ENCODE measurements around the gene SYT11.
A peak's percentile ranks its signal among the peaks of the same experiment; 100 is the strongest.
"Not testable (repeated sequence)": the region's sequence is repeated elsewhere in the genome, so short reads cannot be mapped to it uniquely, and the experiment has no call there.

The SYT11 gene

DNA sequence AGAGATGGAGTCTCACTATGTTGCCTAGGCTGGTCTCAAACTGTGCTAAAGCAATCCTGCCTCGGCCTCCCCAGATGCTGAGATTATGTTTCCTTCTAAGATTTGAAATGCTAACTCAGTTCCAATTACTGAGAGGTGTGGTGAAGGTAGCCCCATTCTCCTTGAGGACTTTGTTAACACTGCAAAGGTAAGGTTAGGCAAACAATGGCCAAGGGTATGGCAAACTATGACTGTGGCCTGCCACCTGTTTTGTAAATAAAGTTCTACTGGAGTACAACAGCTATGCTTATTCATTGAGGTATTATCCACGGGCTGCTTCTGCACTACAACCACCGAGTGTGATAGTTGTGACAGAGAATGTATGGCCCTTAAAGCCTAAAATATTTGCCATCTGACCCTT, 61.4 kb downstream of the SYT11 start:
- Histone ChIP-seq H3K4me3 (ENCODE audit: low read depth, low read length) (no peak overlapping the region), H3K36me3 (peaks cover 94% of the 10 kb centered on the region), H3K9me3 (no peaks in the 10 kb centered on the region), H3K4me1 (no peaks in the 10 kb centered on the region), H3K27me3 (no peaks in the 10 kb centered on the region)
- no peak for DNase-seq
- TF ChIP-seq, protein P1, sequence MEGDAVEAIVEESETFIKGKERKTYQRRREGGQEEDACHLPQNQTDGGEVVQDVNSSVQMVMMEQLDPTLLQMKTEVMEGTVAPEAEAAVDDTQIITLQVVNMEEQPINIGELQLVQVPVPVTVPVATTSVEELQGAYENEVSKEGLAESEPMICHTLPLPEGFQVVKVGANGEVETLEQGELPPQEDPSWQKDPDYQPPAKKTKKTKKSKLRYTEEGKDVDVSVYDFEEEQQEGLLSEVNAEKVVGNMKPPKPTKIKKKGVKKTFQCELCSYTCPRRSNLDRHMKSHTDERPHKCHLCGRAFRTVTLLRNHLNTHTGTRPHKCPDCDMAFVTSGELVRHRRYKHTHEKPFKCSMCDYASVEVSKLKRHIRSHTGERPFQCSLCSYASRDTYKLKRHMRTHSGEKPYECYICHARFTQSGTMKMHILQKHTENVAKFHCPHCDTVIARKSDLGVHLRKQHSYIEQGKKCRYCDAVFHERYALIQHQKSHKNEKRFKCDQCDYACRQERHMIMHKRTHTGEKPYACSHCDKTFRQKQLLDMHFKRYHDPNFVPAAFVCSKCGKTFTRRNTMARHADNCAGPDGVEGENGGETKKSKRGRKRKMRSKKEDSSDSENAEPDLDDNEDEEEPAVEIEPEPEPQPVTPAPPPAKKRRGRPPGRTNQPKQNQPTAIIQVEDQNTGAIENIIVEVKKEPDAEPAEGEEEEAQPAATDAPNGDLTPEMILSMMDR (IDR thresholded peaks at IDR 0.05; ENCODE audit: low read depth, low read length), result no peak

DNA sequence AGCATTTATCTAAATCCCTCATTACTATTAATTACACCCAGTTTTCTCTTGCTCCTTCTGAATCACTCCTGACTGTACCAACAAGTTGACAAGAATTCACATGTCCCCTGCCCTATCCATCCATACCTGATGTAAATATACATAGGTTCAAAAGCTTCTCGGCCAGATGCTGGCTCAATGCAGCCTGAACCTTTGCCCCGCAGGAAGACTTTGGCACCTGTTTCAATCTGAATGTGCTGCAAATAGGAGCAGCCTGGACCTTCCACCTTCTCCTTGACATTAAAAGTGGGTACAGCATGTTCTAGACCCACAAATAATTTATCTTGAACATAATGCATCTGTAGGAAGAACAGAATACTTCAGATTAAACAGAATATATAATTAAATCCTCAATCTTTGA, 66.1 kb downstream of the SYT11 start:
- Histone ChIP-seq H3K4me1 (no peaks in the 10 kb centered on the region), H3K9me3 (no peaks in the 10 kb centered on the region), H3K27me3 (no peaks in the 10 kb centered on the region), H3K4me3 (ENCODE audit: low read depth, low read length) (no peak overlapping the region), H3K36me3 (peaks cover 97% of the 10 kb centered on the region)
- TF ChIP-seq, protein P1 (IDR thresholded peaks at IDR 0.05; ENCODE audit: low read depth, low read length), result no peak
- no peak for DNase-seq

DNA sequence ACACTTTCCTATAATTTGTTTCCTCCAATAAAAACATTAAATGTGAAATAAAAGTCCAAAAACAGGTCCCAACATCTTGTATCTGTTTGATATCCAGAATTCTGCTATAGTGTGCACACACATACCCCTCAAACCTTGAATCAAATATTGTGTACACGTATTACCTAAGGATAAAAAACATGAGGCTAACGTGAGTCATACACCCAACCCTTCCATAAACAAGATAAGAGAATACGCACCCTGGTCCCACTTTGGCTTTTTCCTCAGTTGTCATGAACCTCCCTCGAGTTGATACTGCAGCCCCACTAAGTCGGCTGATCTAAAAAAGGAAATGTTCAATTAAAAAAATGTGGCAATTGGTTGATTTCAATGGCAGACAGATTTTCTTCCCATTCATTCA, 69.7 kb downstream of the SYT11 start:
- Histone ChIP-seq H3K36me3 (peaks cover 98% of the 10 kb centered on the region), H3K4me3 (ENCODE audit: low read depth, low read length) (no peak overlapping the region)
- no peak for DNase-seq

DNA sequence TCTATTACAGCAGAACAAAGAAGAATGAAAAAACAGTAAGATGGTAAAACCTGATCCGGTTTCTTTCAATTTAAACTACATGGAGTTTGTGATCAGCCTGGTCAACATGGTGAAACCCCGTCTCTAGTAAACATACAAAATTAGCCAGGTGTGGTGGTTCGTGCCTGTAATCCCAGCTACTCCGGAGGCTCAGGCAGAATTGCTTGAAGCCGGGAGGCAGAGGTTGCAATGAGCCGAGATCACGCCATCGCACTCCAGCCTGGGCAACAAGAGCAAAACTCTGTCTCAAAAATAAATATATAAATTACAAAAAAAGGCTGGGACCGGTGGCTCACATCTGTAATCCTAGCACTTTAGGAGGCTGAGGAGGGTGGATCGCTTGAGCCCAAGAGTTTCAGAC, 71.4 kb downstream of the SYT11 start:
- not testable (repeated sequence) for H3K4me3 ChIP-seq (ENCODE audit: low read depth, low read length); H3K4me1 ChIP-seq; H3K27me3 ChIP-seq; DNase-seq; H3K9me3 ChIP-seq
- H3K36me3 ChIP-seq, result peaks cover 81% of the 10 kb centered on the region

More for the DNA sequence above, 69.7 kb downstream of the SYT11 start:
- TF ChIP-seq, protein P1 (IDR thresholded peaks at IDR 0.05; ENCODE audit: low read depth, low read length), result no peak
- Histone ChIP-seq H3K4me1 (no peaks in the 10 kb centered on the region; the same call in 1 of the 2 replicates), H3K9me3 (no peaks in the 10 kb centered on the region), H3K27me3 (no peaks in the 10 kb centered on the region)

DNA sequence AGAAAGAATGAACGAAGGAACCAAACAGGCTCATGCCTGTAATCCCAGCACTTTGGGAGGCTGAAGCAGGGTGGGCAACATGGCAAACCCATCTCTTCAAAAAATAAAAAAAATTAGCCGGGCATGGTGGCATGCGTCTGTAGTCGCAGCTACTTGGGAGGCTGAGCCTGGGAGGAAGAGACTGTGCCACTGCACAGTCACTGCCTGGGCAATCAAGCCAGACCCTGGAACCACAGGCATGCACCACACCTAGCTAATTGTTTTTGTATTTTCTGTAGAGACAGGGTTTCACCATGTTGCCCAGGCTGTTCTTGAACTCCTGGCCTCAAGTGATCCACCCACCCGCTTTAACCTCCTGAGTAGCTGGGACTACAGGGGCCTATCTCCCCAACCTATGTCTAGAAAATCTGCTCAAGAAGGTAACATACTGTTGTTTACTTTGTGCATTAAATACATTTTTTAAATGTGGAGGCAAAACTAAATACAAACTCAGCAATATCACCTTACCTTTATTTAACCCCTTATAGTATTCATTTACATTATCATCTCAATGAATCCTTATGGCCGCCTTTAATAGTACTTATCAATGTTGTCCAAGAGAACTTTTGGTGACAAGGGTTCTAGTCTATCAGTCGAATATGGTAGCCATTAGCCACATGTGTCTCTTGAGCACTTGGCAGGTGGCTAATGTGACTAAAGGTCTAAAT, 72.1 kb downstream of the SYT11 start:
- TF ChIP-seq, protein P1 (IDR thresholded peaks at IDR 0.05; ENCODE audit: low read depth, low read length), result no peak
- Histone ChIP-seq H3K4me3 (ENCODE audit: low read depth, low read length) (no peak overlapping the region), H3K4me1 (no peaks in the 10 kb centered on the region; the same call in 1 of the 2 replicates), H3K36me3 (peaks cover 73% of the 10 kb centered on the region), H3K27me3 (no peaks in the 10 kb centered on the region), H3K9me3 (no peaks in the 10 kb centered on the region)
- DNase-seq, result no peak

DNA sequence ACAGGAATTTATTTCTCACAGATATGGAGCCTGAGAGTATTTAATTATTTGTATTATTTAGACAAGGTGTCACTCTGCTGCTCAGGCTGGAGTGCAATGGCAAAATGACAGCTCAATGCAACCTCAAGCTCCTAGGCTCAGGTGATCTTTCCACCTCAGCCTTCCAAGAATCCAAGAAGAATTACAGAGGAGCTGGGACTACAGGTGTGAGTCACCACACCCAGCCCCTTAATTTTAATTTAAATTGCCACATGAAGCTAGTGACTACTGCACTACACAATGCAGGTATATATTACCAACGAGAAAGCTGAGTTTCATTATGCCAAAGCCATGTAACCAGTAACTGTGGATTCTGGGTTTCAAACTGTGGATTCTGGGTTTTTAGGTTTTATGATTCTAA, 72.7 kb downstream of the SYT11 start:
- no peak for DNase-seq
- Histone ChIP-seq H3K27me3 (no peaks in the 10 kb centered on the region), H3K4me1 (no peaks in the 10 kb centered on the region; the same call in 1 of the 2 replicates), H3K4me3 (ENCODE audit: low read depth, low read length) (peak overlapping the region; percentile 6; the same call in 1 of the 2 replicates), H3K36me3 (peaks cover 67% of the 10 kb centered on the region), H3K9me3 (no peaks in the 10 kb centered on the region)
- TF ChIP-seq, protein P1 (IDR thresholded peaks at IDR 0.05; ENCODE audit: low read depth, low read length), result no peak
